ENCODE results near the gene MAST2.
A peak's percentile ranks its signal among the peaks of the same experiment; 100 is the strongest.

The MAST2 gene

GRCh38 chr1:45803299-45803780 lies at the start of gene MAST2:
TSS of gene MAST2 (plus strand) at chr1:45803612. CDS start at chr1:45803896, 284 bp downstream.
- peak; percentile 87 for DNase-seq (ENCODE audit: low read depth, low spot score)

GRCh38 chr1:45755697-45756096 lies 47.7 kb upstream of the MAST2 start:
- DNase-seq (ENCODE audit: low read depth, low spot score), result no peak

- DNase-seq (ENCODE audit: low read depth, low spot score), result no peak
Measured at GRCh38 chr1:45762291-45762690, 41.1 kb upstream of the MAST2 start.

GRCh38 chr1:45765999-45766792 lies 37.2 kb upstream of the MAST2 start:
- DNase-seq (ENCODE audit: low read depth, low spot score), result no peak

- no peak for DNase-seq (ENCODE audit: low read depth, low spot score)
Measured at GRCh38 chr1:45767035-45767434, 36.4 kb upstream of the MAST2 start.

- peak; percentile 14 for DNase-seq (ENCODE audit: low read depth, low spot score)
Measured at GRCh38 chr1:45769261-45769932, 34.0 kb upstream of the MAST2 start.

- no peak for DNase-seq (ENCODE audit: low read depth, low spot score)
Measured at GRCh38 chr1:45772971-45773370, 30.4 kb upstream of the MAST2 start.

- DNase-seq (ENCODE audit: low read depth, low spot score), result no peak
Measured at GRCh38 chr1:45775794-45776193, 27.6 kb upstream of the MAST2 start.

GRCh38 chr1:45785583-45785982 lies 17.8 kb upstream of the MAST2 start:
- DNase-seq (ENCODE audit: low read depth, low spot score), result no peak

GRCh38 chr1:45787905-45788304 lies 15.5 kb upstream of the MAST2 start:
- no peak for DNase-seq (ENCODE audit: low read depth, low spot score)

- no peak for DNase-seq (ENCODE audit: low read depth, low spot score)
Measured at GRCh38 chr1:45789601-45790000, 13.8 kb upstream of the MAST2 start.

- DNase-seq (ENCODE audit: low read depth, low spot score), result no peak
Measured at GRCh38 chr1:45792744-45793143, 10.7 kb upstream of the MAST2 start.

- no peak for DNase-seq (ENCODE audit: low read depth, low spot score)
Measured at GRCh38 chr1:45793942-45794604, 9.3 kb upstream of the MAST2 start.

GRCh38 chr1:45796381-45796780 lies 7.0 kb upstream of the MAST2 start:
- no peak for DNase-seq (ENCODE audit: low read depth, low spot score)

- DNase-seq (ENCODE audit: low read depth, low spot score), result peak; percentile 28
Measured at GRCh38 chr1:45796946-45797345, 6.5 kb upstream of the MAST2 start.

- DNase-seq (ENCODE audit: low read depth, low spot score), result no peak
Measured at GRCh38 chr1:45800899-45801298, 2.5 kb upstream of the MAST2 start.

GRCh38 chr1:45802343-45803298 lies 791 bp upstream of the MAST2 start:
- peak; percentile 91 for DNase-seq (ENCODE audit: low read depth, low spot score)

- DNase-seq (ENCODE audit: low read depth, low spot score), result peak; percentile 74
Measured at GRCh38 chr1:45803781-45804668, 613 bp downstream of the MAST2 start.

GRCh38 chr1:45804669-45804969 lies 1.2 kb downstream of the MAST2 start:
- DNase-seq (ENCODE audit: low read depth, low spot score), result no peak

- DNase-seq (ENCODE audit: low read depth, low spot score), result no peak
Measured at GRCh38 chr1:45806129-45806528, 2.7 kb downstream of the MAST2 start.

All from ELF-1 (cell line).